Measurements from ENCODE around the gene ATP11C. TPM values are rescaled to one million over a fixed set of nuclear protein-coding genes. Genes with fewer than 3 reads are reported as not detected.
A peak's percentile ranks its signal among the peaks of the same experiment; 100 is the strongest.
"Not testable (repeated sequence)": the region's sequence is repeated elsewhere in the genome, so short reads cannot be mapped to it uniquely, and the experiment has no call there.

The ATP11C gene
- total RNA-seq, 2 experiments from 2014 or later = 16.7 to 20.4 TPM

- DNase-seq; H3K36me3 Mint-ChIP-seq; POLR2A ChIA-PET; ATAC-seq (ENCODE audit: low read depth); H3K27me3 Mint-ChIP-seq; H3K27ac Mint-ChIP-seq; H3K4me1 Mint-ChIP-seq; H3K4me3 Mint-ChIP-seq; H3K9me3 Mint-ChIP-seq: not testable (repeated sequence)
Measured at GRCh38 chrX:139685175-139685574, 247.7 kb downstream of the ATP11C start.

DNA sequence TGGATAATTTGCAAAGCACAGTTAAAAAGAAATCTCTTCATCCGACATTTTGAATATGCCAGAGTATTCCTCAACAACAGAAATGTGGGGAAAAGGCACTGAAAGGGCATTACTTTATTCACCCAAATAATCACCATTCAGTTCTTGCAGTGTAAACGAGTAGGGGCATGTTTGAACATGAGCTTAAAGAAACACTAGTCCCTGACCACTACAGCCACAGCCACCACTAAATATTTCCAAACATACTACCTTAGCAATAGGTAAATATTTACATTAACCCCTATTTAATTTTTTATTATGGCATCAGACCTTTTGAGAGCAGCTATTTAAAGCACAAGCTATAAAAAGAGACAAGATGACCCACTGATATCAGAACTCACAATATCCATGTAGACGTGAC lies 252.5 kb downstream of the ATP11C start:
- Mint-ChIP-seq H3K36me3 (no peaks in the 10 kb centered on the region), H3K4me1 (no peaks in the 10 kb centered on the region), H3K27me3 (no peaks in the 10 kb centered on the region), H3K4me3 (no peak overlapping the region), H3K9me3 (peaks cover 9% of the 10 kb centered on the region), H3K27ac (no peak overlapping the region)
- ATAC-seq (ENCODE audit: low read depth) (no peak), DNase-seq (no peak)
- POLR2A ChIA-PET = no interaction called here

Small RNA genes within 50 kb of the gene (microRNA-seq; reads per million reads assigned to microRNA genes)
- 159 reads per million, percentile 62 among the genes with 10 or more reads in this experiment for gene MIR505

Other genes starting within 250 kb of the ATP11C start
- under 1 TPM; 0.69 to 0.99 TPM for gene MCF2, start 224.9 kb downstream of the ATP11C start, total RNA-seq
- not detected for gene CXorf66, start 32.5 kb upstream of the ATP11C start, total RNA-seq